Measurements from ENCODE around the gene TUBGCP6.

- TF ChIP-seq CTCF (IDR thresholded peaks at IDR 0.05; ENCODE audit: borderline replicate concordance, extremely low read depth, low read length, poor library complexity, severe bottlenecking): no peak
- TF ChIP-seq EZH2 (IDR thresholded peaks at IDR 0.05; ENCODE audit: borderline replicate concordance, low read depth, low read length, severe bottlenecking): no peak
Measured at GRCh38 chr22:50268655-50269113, 23.9 kb upstream of the TUBGCP6 start.
